ENCODE data around the gene MYO10.
"Not testable (repeated sequence)": the region's sequence is repeated elsewhere in the genome, so short reads cannot be mapped to it uniquely, and the experiment has no call there.

The MYO10 gene

DNA sequence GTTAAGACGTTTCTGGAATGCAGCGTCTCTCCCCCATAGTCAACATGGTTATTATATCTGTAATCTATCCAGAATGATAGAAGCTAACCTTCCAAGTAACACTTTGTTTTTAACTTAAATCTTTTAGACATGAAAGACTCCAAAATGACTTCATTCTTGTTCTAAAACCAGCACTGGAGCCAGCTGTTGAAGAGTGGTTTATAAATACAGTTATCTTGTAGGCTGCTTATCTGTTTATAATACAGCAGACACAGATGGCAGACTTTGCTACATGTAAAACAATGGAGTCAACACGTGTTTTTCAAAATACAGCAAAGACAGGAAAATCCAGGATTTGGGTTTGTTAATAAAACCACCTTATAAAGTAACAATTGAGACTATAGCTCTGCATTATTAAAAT, 270.5 kb downstream of the MYO10 start:
- no peak for DNase-seq

DNA sequence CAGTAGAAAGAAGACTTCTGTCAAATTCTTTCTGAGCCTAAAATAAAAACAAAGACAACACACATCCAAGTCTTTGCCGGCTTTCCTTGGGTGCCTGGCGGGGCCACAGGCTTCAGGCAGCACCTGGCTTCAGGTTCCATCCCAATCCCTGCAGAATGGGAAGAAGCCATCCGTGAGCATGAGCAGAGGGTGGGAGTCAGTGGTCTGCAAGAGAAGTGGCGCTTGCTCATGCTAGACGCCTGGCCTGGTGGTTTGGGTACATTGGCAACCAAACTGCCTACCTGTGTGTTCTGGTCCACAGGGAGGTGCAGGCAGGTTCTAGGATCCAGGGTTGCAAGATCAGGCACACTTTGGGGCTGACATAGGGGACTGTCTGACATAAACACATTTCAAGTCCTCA, 271.7 kb downstream of the MYO10 start:
- DNase-seq, result no peak

DNA sequence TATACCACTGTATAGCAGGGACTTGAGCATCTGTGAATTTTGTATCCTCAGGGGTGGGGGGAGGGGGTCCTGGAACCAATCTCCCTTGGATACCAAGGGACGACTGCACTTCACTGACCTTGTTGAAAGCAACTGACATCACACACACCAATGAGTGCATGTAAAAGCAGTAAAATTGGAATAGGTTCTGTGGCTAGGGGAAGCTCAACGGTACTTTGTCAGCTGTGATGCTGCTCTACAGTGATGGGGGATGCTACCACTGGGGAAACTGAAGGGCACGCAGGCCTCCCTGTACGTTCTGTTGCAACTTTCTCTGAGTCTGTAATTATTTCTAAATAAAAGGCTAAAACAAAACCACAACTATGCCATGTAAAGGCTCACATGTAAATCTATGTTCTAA, 272.2 kb downstream of the MYO10 start:
- no peak for DNase-seq

DNA sequence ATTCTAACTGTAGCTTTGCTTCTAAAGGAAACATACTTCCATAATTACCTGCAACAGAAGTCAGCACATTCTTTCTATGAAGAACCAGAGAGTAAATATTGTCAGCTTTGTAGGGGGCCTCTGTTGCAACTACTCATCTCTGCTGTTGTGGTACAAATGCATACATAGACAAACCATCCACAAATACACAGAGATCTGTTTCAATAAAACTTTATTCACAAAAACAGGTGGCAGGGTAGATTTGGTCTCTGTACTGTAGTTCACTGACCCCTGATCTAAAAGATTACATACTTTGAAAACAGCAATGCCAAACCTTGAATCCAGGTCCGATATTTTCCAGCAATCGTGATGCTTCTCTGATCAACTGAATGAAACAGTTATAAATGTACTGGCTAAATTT, 274.4 kb downstream of the MYO10 start:
- no peak for DNase-seq

DNA sequence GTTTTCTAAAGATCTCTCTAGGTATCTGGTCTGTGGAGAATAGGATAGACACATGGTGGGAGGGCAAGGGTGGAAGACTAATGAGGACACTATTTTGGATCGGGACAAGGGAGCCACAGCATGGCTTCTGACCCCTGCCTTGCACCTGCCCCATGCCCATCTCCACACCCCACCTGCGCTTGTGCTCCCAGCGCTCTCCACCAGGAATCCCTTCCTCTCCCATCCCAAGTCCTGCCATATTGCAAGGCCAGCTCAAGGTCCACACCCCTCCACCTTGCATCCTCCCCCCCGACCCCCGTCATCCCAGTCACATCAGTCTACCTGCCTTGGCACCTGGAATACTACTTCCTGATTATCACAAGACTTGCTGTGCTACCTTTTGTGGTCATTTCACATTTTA, 275.1 kb downstream of the MYO10 start:
- DNase-seq, result no peak

DNA sequence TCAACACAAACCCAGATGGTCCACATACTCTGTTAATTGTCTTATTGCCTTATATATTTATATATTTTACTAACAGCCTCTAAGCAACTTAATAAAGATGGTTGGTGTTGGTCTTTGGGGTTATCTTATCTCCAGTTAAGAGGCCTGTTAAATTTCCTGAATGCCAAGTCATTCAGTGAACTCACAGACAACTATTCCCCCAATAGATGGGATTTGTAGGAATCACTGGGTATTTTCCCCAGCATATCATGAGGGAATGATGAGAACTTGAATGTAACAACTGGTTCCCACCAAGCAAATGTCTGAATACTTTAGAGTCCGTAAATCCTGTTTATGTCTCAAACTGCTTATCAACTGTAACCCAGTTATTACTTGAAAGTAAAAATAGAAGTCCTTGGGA, 276.6 kb downstream of the MYO10 start:
- DNase-seq, result no peak

DNA sequence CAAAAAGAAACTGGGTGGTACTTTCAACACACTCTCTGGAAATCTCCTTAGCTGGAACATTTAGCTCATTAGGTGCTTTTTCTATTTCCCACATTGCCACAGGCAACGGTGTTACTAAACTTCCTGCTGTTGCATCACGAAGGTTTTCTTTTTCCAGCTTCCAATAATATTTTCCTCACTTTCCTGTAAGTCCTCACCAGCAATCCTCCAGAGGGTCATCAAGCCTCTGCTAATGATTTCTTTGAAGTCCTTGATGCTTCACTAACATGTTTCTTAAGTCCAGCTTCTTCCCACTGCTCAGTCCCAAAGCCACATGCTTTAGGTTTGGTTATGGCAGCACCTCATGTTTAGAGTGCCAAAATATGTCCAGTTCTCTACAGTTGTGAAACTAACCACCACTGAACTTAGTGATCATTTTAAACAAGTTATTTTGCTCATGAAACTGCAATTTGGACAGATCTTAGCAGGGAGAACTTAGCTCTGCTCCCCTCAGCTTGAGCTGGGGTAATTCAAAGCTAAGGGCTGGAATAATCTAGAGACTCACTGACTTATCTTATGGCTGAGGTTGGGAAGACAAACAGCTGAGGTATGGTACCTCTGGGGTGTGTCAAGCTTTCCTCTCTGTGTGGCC, 279.4 kb downstream of the MYO10 start:
- DNase-seq, result no peak

DNA sequence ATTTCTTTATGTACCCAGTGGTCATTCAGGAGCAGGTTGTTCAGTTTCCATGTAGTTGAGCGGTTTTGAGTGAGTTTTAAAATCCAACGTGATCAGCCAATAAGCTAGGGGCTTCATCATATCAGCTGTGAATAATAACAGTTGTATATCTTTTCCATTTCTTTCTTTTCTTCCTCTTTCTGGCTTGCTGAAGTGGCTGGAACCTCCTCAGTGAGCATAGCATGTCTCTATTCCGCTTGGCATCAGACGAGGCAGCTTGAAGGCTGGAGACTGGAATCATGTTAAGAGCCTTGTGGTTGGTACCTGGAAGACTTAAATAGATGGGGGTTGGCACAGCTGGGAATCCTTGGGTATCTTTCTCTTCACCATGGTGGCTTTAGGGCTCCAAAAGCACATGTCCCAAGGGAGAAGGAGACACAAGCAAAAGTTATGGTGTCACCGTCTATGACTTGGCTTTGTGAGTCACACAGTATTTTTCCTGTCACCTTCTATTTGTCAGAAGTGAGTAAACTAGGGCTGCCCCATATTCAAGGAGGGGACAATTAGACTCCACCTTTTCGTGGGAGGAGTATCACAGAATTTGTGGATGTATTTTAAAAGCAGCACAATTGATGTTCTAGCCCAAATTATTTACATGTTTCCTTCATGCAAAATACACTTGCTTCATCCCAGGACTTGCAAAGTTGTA, 281.3 kb downstream of the MYO10 start:
- DNase-seq, result no peak

DNA sequence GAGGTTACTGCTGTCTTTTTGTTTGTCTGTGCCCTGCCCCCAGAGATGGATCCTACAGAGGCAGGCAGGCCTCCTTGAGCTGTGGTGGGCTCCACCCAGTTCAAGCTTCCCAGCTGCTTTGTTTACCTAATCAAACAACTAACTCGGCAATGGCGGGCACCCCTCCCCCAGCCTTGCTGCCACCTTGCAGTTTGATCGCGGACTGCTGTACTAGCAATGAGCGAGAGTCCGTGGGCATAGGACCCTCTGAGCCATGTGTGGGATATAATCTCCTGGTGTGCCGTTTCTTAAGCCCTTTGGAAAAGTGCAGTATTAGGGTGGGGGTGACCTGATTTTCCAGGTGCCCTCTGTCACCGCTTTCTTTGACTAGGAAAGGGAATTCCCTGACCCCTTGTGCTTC, 287.3 kb downstream of the MYO10 start:
- DNase-seq, result not testable (repeated sequence)

DNA sequence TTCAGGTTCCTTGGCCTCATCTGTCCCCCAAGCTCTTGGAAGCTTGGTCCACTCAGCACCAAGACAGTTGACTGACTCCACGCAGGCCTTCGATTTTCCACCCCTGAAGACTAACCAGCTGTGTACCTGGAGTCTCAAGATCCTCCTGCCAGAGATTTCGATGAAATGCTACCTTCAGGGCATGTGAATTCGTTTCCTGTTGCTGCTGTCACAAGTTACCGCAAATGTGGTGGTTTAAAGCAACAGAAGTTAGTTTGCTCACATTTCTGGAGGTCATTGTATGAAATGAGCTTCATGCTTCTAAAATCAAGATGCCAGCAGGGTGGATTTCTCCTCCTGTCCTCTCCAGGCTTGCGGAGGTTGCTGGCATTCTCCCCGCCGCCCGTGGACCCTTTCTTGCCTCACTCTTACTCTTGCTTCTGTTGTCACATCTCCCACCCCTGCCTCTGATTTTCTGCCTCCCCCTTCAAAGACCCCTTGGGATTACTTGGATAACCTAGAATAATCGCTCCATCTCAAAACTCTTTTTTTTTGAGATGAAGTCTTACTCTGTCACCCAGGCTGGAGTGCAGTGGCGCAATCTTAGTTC, 291.7 kb downstream of the MYO10 start:
- no peak for DNase-seq

DNA sequence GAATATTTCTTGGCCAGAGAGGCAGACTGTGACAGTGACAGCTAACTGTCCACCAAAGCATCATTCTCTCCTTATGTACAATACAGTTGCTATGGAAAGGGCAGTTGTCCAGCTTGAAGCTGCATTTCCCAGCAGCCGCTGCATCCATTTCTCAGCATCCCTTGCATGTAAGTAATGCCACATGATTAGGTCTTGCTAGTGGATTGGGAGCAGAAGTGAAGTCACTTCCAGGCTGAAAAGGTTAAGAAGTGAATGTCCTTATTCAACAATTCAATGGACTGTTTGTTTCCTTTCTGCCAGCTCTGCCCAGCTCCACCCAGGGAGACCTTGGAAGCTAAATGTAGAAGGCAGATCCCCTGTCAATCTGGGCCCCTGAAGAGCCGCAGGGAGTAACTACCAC, 293.2 kb downstream of the MYO10 start:
- no peak for DNase-seq

DNA sequence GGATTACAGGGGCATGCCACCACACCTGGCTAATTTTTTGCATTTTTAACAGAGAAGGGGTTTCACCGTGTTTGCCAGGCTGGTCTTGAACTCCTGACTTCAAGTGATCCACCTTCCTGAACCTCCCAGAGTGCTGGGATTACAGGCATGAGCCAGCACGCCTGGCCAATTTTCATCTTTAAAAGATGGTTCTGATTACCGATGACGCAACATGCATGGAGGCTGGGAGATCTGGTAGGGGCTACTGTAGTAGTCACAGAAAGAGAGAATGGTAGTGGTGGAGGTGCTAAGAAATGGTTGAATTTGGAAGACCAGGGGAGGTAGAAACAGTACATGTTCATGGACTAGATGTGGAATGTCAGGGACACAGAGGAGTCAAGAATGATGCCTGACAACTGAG, 296.9 kb downstream of the MYO10 start:
- no peak for DNase-seq

DNA sequence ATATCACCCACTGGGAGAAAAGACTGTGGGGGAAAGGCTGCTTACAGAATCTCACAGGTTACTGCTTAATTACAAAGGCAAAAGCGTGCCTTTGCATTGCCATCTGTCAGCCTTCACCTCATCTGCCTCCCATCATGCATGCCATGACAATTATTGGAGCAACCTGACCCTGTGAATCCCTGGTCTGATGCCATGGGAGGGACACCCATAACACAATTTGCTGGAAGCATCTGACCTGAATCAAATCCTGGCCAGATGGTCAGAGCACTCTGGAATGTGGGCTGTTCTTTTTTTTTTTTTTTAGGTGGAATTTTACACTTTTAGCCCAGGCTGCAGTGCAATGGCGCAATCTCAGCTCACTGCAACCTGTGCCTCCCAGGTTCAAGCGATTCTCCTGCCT, 307.7 kb downstream of the MYO10 start:
- DNase-seq, result no peak

DNA sequence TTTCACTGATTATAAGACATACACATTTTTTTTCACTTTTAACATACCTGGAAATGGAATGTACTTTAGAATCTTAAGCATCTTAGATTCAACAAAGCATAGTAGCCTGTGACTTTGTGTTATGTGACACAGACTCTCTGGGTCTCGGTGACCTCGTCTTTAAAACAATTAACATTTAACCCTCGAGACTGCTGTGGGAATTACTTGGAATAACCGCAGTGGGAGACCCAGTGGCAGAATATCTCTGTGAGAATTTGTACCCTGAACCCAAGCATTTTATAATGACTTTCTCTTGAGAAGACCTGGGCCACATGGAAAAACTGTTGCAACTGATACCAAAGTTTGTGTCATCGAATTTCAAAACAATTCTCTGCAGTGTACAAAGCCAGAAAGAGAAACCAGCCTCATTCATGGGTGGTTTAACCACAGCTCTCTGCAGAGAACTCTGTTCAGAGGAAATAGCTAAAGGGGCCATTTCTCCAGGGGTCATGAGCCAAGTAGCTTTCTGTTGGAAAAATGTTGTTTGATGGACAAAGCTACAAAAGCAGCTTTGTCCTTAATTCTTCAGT, 309.3 kb downstream of the MYO10 start:
- no peak for DNase-seq

DNA sequence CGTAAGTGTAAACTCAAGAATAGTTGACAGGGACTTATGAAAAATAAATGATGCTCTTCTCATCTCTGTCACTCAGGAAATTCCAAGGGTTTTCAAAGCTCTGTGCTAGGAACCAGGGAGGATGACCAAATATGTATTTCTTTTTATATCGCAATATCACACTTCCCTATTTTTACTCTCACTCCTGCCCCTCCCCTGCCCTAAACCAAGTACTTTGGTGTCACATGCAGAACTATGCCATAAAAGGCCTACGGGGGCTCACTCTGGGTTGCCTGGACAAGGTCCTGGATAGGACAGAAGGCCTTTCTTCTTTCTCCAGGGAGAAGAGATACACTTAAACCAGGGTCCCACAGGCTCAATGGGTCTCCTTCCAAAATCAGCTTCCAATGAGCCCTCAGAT, 311.0 kb downstream of the MYO10 start:
- DNase-seq, result no peak

DNA sequence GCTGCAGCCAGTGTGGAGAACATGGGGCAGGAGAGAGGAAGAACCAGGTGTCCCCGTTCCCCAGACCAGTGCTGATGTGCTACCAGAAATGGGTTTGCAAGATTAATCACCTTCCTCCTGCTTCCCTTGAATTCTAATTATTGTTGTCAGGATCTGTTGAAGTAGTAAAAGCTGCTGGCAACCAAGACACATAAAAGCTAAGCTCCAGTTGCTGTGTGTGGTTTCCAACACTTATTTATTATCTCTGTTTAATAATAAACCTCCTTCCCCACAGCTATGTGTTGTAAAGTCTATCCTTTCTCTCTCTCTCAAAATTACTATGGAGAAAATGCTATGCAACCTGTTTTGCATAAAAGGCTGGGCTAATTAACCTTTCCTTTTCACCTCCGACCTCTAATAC, 317.0 kb downstream of the MYO10 start:
- DNase-seq, result no peak

DNA sequence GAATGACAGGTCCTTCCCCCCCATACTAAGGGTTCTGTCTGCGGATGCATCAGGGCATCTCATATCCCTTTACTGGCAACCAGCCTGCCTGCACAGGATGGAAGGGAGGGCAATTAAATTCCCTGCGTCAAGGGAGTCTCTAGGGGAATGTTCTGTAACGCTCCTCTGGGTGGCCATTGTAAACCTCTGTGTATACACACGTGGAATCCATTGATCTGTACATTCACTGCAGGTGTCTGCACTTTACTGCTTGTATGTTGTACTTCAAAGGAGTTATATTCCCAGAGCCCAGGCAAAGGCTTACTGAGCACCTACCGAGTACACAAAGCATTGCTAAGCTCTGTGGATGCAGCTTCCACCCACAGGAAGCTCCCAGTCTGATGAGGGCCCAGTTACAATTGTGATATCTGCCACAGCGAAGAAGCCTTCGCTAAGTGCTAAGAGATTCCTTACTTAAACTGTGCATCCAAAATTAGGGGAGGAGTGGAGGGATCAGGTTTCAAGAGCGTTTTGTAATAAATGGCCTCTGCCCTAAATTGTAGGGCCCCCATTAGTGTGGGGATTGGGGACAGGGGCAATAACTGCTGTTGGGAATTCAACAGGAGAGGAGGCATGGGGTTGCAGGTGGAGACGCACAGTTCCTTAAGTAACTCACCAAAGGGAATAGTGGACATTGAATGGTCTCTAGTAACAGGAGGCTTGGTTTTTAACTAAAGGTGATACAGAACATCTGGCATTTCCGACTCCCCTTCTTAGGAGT, 317.8 kb downstream of the MYO10 start:
- no peak for DNase-seq

DNA sequence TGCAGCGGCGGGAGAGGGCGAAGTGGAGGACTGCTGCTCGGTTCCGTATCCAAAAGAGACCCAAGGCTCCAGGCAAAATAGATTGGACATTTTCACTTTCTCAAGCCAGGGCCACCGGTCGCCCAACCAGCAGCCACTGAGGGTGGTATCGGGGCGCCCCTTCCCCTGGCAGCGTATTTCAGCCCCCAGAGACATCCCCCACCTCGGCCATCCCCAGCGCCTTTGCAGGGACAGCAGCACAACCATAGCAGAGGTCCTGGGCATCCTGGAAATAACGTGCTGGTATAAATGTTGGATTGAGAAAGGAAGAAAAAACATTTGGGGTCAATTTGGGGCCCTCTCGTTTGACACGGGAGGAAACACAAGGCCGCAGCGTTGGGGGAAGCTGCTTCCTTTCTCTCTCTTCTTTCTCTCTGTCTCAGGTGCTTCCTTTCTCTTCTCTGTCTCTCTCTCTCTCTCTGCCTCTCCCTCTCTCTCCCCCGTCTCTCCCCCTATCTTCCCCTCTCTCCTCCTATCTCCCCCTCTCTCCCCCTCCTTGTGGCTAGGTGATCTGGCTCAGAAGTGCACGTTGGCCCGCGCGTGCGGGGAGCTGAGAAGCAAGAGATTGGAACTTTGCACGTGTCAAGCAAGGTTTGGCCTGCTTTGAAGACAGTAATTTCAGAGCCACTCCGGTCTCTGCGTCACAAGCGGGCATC, 318.7 kb downstream of the MYO10 start:
- no peak for DNase-seq

DNA sequence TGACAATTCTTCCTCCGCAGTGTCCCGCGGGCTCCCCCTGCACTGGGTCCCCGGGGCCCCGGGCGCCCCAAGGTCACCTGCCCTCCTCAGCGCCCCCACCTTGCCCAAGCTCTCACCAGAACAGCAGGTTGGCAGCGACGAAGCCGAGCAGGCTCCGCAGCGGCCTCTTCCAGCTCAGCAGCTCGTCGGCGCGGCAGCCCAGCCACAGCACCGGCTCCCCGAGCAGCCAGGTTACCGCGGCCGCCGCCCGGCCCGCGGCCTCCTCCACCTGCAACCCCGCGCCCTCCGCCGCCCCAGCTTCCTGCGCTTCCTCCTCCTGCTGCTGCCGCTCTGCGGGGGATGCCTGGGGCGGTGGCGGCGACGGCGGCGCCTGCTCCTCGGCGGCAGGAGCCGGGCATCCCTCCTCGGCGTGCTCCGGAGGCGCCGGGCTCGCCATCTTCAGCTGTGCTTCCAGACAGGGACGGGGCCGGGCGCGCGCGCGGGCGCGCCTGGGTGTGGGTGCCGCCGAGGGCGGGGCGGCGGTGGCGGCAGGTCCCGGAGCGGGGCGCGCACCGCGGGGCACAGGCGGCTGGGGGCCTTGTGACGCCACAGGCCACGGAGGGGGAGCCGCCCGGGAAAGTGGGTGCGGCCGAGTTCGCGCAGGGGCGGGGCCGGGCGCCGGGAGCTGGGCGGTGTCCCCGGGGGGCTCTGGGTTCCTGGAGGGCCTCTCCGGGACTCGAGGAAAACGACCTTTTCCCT, 319.4 kb downstream of the MYO10 start, which contains the start of gene RETREG1:
TSS of gene RETREG1 (minus strand) at position 462 of the 738 bp plus-strand sequence. CDS start at position 436, 26 bp downstream.
- no peak for DNase-seq

DNA sequence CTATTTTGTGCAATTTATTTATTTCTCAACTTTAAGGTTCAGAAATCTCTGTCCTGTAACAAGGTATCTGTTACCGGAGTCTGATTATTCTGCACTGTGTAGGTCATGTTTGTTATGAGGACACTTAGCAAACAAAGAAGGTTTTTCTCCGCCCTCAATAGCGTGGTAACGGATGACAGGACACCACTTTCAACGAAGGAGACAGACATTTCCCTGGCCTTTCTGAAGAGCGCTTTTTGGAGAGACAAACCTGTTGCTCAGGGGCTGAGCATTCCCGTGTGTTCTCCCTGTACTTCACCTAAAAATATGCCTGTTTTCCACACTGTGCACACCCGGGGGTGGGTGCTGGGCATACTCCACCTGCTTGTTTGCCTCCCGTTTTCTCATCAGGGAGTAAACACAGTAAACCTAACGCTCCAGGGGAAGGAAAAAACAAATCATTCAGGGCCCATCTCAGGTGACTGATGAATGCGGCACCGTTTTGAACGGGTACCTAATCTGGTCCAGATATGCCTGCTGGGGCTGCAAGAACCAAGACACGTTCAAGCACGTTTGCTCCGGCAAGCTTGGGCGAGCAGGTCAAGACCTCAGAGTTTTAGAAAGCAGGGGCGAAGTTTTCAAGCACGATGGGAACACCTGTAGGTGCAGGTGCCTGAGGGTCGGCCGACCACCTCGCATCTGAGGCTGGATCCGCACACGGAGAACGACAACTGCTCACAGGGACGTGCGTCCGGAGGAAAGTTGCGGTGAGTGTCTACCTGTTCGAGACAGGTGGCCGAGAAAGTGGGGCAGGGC, 320.1 kb downstream of the MYO10 start:
- no peak for DNase-seq

DNA sequence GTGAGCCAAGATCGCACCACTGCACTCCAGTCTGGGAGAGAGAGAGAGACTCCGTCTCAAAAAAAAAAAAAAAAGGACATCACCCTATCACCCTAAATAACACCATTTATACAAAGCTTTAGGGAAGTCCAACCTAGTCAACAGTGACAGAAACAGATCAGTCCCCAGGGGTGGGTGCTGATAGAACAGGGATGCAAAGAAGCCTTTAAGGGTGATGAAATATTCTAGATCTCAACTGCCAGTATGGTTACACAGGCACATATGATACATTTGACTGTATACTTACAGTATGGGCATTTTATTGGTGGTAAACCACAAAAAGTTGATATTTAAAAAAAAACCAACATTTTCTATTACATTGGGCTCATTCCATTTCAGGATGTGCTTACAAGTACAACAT, 324.1 kb downstream of the MYO10 start:
- DNase-seq, result no peak

Measured in cortex of kidney (tissue), 1 donor.